DOHH2 (cell line): ENCODE data around the gene EZR.

Experiments
- EZH2phosphoT487 ChIP-seq: fragments of 200-600 bp; sonication (generic); IDR thresholded peaks from 2 replicates; pipeline ENCODE4 v1.6.1; 2017; ENCODE audit warnings: borderline replicate concordance, mild to moderate bottlenecking, antibody characterized with exemption, low read length, moderate library complexity, mixed read lengths
- TF ChIP-seq, protein P1 (sequence below): fragments of 200-600 bp; sonication (generic); IDR thresholded peaks from one replicate; pipeline ENCODE4 v1.5.1; 2014; ENCODE audit warnings: antibody characterized with exemption, mild to moderate bottlenecking, low read depth, low read length; ENCODE audit not compliant: poor library complexity, severe bottlenecking

DNA sequence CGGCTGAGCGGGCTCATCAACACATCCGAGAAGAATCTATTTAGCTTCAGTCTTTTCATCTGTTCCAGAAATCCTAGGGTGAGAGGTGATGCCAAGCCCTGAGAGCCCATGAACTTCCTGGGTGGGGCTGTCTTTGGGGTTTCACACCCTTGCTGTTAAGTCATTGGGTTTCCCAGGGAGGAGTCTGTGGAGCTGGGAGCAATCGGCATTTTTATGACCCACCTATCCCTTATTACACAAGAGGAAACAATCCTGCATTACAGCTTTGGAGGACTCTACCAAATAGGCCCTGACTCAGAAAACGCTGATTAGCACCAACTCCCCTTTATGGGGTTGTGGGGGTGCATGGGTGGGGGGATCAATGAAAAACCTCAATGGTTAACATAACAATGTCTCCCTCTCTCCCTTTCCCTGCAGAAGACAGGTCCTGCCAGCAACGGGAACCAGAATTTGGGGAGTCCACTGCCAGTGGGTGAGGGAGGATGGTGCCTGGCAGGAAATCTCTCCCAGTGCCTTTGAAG, 46.3 kb downstream of the EZR start:
- TF ChIP-seq, protein P1, sequence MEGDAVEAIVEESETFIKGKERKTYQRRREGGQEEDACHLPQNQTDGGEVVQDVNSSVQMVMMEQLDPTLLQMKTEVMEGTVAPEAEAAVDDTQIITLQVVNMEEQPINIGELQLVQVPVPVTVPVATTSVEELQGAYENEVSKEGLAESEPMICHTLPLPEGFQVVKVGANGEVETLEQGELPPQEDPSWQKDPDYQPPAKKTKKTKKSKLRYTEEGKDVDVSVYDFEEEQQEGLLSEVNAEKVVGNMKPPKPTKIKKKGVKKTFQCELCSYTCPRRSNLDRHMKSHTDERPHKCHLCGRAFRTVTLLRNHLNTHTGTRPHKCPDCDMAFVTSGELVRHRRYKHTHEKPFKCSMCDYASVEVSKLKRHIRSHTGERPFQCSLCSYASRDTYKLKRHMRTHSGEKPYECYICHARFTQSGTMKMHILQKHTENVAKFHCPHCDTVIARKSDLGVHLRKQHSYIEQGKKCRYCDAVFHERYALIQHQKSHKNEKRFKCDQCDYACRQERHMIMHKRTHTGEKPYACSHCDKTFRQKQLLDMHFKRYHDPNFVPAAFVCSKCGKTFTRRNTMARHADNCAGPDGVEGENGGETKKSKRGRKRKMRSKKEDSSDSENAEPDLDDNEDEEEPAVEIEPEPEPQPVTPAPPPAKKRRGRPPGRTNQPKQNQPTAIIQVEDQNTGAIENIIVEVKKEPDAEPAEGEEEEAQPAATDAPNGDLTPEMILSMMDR = no peak
- no peak for TF ChIP-seq EZH2phosphoT487
